HG03280 (cell line): ENCODE measurements around the gene MPPED2.

ENCODE experiments used
- ATAC-seq: cut with Tn5 transposase; IDR thresholded peaks from one replicate; pipeline ENCODE4 v1.9.1; 2021; ENCODE audit warnings: mild to moderate bottlenecking, moderate library complexity; ENCODE audit not compliant: unreplicated experiment

The MPPED2 gene

GRCh38 chr11:30488304-30488998 is 97.7 kb downstream of the MPPED2 start:
- ATAC-seq, result no peak

- ATAC-seq, result no peak
Observed at GRCh38 chr11:30487200-30487898, 98.8 kb downstream of the MPPED2 start.

GRCh38 chr11:30485756-30486155 is 100.4 kb downstream of the MPPED2 start:
- ATAC-seq, result no peak

GRCh38 chr11:30485222-30485621 is 100.9 kb downstream of the MPPED2 start:
- no peak for ATAC-seq

GRCh38 chr11:30483056-30483455 is 103.1 kb downstream of the MPPED2 start:
- no peak for ATAC-seq

DNA sequence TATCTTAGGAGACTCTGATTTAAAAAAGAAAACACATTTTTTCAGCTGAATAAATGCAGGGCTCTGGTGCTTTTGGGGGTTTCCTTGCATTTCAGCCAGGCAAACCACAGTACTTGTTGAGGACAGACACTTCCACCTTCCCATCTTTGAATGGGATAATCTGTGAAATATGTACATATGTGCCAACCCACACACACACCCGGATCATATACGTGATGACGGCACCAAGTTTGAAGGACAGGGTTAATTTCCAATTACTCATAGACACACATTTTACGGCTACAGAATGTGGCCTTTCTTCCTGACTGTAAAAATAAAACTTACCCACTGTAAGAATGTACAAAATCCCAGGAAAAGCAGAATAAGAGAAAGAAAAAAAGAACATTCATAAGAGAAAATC is 104.4 kb downstream of the MPPED2 start:
- ATAC-seq, result no peak

- ATAC-seq, result no peak
Observed at GRCh38 chr11:30481330-30481729, 104.8 kb downstream of the MPPED2 start.

GRCh38 chr11:30479899-30480298 is 106.3 kb downstream of the MPPED2 start:
- no peak for ATAC-seq

DNA sequence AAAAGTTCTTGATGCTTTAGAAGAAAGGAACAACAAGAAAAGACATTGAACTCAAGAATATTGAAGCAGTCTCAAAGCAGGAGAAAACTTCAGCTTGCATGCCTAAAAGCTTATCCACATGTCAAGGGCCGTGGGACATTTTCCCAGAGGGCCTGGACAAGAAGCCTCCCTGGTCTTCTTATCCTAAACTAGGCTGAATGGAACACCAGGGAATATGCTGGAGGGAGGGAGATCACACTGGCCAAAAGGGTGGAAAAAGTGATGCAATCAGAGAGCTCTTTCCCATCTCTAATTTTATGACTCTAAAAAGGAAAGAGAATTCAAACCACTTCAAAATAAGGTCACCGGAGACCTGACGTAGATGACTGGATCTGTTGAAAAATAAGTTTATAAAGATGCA is 107.2 kb downstream of the MPPED2 start:
- ATAC-seq, result no peak

DNA sequence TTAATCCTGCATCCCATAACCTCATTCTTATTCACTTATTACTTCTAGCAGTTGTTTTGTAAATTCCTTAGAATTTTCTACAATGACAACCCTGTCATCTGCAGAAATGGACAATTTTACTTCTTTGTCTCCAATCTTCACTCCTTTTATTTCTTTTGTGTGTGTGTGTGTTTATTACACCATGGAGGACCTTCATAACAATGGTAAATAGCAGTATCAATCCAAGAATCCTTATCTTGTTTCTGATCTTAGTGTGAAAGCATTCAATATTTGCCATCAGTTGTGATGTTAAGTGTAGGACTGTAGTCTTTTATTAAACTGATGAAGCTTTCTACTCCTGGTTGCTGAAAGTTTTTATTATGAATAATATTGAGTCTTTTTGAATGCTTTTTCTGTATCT is 109.1 kb downstream of the MPPED2 start:
- ATAC-seq, result no peak

- no peak for ATAC-seq
Observed at GRCh38 chr11:30474151-30474954, 111.8 kb downstream of the MPPED2 start.

GRCh38 chr11:30471244-30471643 is 114.9 kb downstream of the MPPED2 start:
- ATAC-seq, result no peak

- ATAC-seq, result no peak
Observed at GRCh38 chr11:30468881-30469280, 117.3 kb downstream of the MPPED2 start.

DNA sequence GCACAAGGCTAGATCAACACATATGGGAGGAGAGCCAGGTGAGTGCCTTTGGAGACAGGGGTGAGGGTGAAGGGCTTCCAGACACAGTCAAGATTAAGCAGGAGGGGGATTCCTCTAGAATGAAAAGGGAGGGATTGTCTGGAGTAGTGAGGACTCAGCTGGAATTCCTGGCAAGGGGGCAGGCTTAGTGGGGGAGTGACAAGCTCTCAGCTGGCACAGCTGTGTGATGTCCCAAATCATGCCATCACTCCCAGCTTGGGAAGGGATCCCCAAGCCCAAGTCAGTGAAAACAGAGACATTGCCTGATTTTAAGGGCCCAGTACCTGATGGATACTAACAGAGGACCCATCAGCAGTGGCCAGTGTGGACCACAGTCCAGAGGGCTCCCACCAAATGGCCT is 119.0 kb downstream of the MPPED2 start:
- no peak for ATAC-seq

GRCh38 chr11:30465623-30466022 is 120.5 kb downstream of the MPPED2 start:
- no peak for ATAC-seq

- ATAC-seq, result no peak
Observed at GRCh38 chr11:30465192-30465591, 121.0 kb downstream of the MPPED2 start.

GRCh38 chr11:30463266-30463665 is 122.9 kb downstream of the MPPED2 start:
- no peak for ATAC-seq

DNA sequence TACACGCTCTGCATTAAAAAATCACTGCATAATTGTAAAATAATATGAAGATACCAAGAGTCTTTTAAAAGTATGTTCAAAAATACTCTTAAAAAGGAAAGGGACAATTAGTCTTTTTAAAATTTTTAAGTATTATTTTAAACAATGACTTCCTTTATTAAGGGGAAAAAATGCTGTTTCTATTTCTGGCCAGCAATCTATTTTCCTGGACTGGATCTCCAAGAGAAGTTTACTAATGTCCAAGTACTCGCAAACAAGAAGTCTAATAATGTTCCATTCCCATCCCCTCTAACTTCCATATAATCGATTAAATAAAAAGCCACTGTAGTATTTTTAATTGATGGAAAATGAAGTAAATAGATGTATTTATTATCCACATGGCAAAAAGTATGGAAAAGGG is 123.7 kb downstream of the MPPED2 start:
- ATAC-seq, result no peak

DNA sequence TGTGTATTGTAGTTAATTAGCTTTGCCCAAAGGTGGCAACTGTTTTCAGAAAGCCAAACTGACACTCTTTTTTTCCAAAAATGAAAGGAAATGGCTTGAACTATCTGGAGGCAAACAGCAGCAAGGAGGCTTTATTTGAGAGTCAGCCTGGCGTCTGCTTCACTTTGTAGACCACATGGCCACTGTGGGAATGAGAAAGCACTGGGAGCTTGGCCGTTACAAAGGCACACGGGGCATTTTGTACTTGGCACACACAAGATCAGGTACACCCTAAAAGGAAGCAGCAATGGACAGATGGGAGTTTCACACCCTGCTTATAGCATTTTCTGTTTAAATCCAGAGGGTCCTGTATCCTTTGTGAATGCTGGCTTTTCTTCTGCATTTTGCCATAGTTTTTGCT is 126.3 kb downstream of the MPPED2 start:
- ATAC-seq, result no peak

- no peak for ATAC-seq
Observed at GRCh38 chr11:30459306-30459705, 126.8 kb downstream of the MPPED2 start.

DNA sequence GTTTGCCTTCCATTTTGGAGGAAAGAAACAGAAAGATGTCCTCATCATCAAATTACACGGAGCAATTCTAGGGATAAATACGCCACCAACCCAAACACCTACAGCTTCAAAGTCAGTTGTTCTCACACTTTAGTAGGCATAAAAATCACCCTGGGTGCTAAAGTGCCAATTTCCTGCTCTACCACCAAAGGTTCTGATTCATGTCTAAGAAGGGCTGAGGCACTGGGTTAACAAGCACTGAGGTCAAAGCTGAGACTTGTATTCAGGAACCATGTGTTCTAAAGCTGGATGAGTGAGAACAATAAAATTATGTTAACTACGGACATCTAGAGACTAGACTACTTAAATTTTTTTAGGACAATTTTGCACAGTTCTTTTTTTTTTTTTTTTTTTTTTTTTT is 127.6 kb downstream of the MPPED2 start:
- no peak for ATAC-seq

DNA sequence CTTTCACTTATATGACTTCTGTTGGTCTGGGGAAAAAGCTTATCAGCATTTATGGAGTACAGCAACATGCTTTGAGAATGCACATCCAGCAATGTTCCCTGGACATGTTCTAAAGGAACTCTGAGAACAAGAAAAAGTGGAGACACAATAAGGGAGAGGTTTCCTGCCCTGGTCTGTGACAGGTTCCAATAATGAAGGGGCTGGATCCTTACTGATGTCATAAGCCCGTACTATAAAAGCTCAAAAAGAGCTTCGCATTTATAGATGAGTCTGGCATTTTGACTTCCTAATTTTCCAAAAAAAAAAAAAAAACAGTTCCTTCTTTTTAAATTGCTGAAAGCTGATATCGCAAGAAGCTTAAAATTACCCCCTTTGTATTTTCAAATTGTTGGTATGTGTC is 129.1 kb downstream of the MPPED2 start:
- ATAC-seq, result no peak
